Cardiac septum (tissue), 1 donor: ENCODE results near the gene STRIP1. TPM values are rescaled to one million over a fixed set of nuclear protein-coding genes. Genes with fewer than 3 reads are reported as not detected.
"Not testable (repeated sequence)": the region's sequence is repeated elsewhere in the genome, so short reads cannot be mapped to it uniquely, and the experiment has no call there.

ENCODE experiments used
- DNase-seq: peaks from one replicate; pipeline ENCODE4 v3.0.0-alpha.2; 2020; ENCODE audit warnings: low spot score
- intact Hi-C: fragments of 100-400 bp; cut with DNase I; formaldehyde crosslinking; loops from one replicate; pipeline ENCODE4 v1.14.0; 2022
- total RNA-seq: library from RNA; stranded (reverse); fragmentation: NEBNext Ultra II Directional; extraction: Animal tissue kit (Norgen Biotek cat#: 25700); gene quantifications from one replicate; pipeline ENCODE4 v1.2.1, GENCODE V29; 2021
- donor health status: DM: no; HTN: no; CAD: no.

The STRIP1 gene
- total RNA-seq, 1 donor from 2014 or later, result 23.8 TPM

GRCh38 chr1:110007046-110007830, 27.2 kb upstream of the STRIP1 start:
- intact Hi-C loops, result no loop called here
- no peak for DNase-seq

GRCh38 chr1:110008971-110009565, 25.4 kb upstream of the STRIP1 start:
- no peak for DNase-seq
- intact Hi-C loops, result no loop called here

GRCh38 chr1:110011527-110012041, 22.8 kb upstream of the STRIP1 start:
- intact Hi-C loops, result no loop called here
- DNase-seq, result no peak

- no peak for DNase-seq
- intact Hi-C loops, result no loop called here
Measured at GRCh38 chr1:110012100-110012780, 22.2 kb upstream of the STRIP1 start.

- DNase-seq, result no peak
- intact Hi-C loops, result no loop called here
Measured at GRCh38 chr1:110017792-110018191, 16.6 kb upstream of the STRIP1 start.

GRCh38 chr1:110018396-110018795, 16.0 kb upstream of the STRIP1 start:
- intact Hi-C loops, result no loop called here
- DNase-seq, result no peak

GRCh38 chr1:110019770-110020169, 14.7 kb upstream of the STRIP1 start:
- intact Hi-C loops, result no loop called here
- no peak for DNase-seq

- DNase-seq, result no peak
- intact Hi-C loops, result no loop called here
Measured at GRCh38 chr1:110021285-110021684, 13.1 kb upstream of the STRIP1 start.

GRCh38 chr1:110024613-110025012, 9.8 kb upstream of the STRIP1 start:
- DNase-seq, result no peak
- intact Hi-C loops, result no loop called here

GRCh38 chr1:110030687-110031086, 3.7 kb upstream of the STRIP1 start:
- not testable (repeated sequence) for DNase-seq
- intact Hi-C loops, result loop anchor here (5.0 kb wide), 2 partner anchors 377 to 432 kb away; partner anchors contain the start of gene LAMTOR5

GRCh38 chr1:110032327-110032726, 2.1 kb upstream of the STRIP1 start:
- intact Hi-C loops, result loop anchor here (5.0 kb wide), 2 partner anchors 375 to 430 kb away; partner anchors contain the start of gene LAMTOR5
- no peak for DNase-seq

- DNase-seq, result no peak
- intact Hi-C loops, result loop anchor here (5.0 kb wide), 2 partner anchors 374 to 429 kb away; partner anchors contain the start of gene LAMTOR5
Measured at GRCh38 chr1:110033421-110033820, 1.0 kb upstream of the STRIP1 start.

- DNase-seq, result no peak
- intact Hi-C loops, result loop anchor here (5.0 kb wide), 2 partner anchors 373 to 428 kb away; partner anchors contain the start of gene LAMTOR5
Measured at GRCh38 chr1:110034040-110034450, 379 bp upstream of the STRIP1 start.

GRCh38 chr1:110035236-110035752, 870 bp downstream of the STRIP1 start:
- intact Hi-C loops, result no loop called here
- DNase-seq, result no peak

GRCh38 chr1:110038271-110038670, 3.8 kb downstream of the STRIP1 start:
- intact Hi-C loops, result no loop called here
- no peak for DNase-seq

- intact Hi-C loops, result no loop called here
- DNase-seq, result no peak
Measured at GRCh38 chr1:110039641-110040040, 5.2 kb downstream of the STRIP1 start.

GRCh38 chr1:110040548-110040947, 6.1 kb downstream of the STRIP1 start:
- DNase-seq, result no peak
- intact Hi-C loops, result no loop called here

- no peak for DNase-seq
- intact Hi-C loops, result no loop called here
Measured at GRCh38 chr1:110043016-110043415, 8.6 kb downstream of the STRIP1 start.

GRCh38 chr1:110047463-110047862, 13.0 kb downstream of the STRIP1 start:
- DNase-seq, result no peak
- intact Hi-C loops, result no loop called here

GRCh38 chr1:110048240-110048639, 13.8 kb downstream of the STRIP1 start:
- intact Hi-C loops, result no loop called here
- DNase-seq, result no peak
